Progenitor cell of endocrine pancreas (in vitro differentiated cells): ENCODE results near the gene PPP2R2B. TPM values are rescaled to one million over a fixed set of nuclear protein-coding genes. Genes with fewer than 3 reads are reported as not detected.

Experiments
- DNase-seq: peaks from one replicate; pipeline ENCODE4 v3.0.0; 2021; ENCODE audit warnings: low spot score; ENCODE audit not compliant: unreplicated experiment
- H3K27ac Mint-ChIP-seq: 2 replicates; pipeline ENCODE4 v1.8.0; 2021; ENCODE audit warnings: mild to moderate bottlenecking, moderate library complexity, mixed read lengths
- H3K27me3 Mint-ChIP-seq: 2 replicates; pipeline ENCODE4 v1.8.0; 2021; ENCODE audit warnings: mixed read lengths
- H3K36me3 Mint-ChIP-seq: 2 replicates; pipeline ENCODE4 v1.8.0; 2022; ENCODE audit warnings: mixed read lengths; ENCODE audit not compliant: insufficient read depth
- H3K4me1 Mint-ChIP-seq: 2 replicates; pipeline ENCODE4 v1.8.0; 2021; ENCODE audit warnings: low read depth, mixed read lengths
- H3K4me3 Mint-ChIP-seq: 2 replicates; pipeline ENCODE4 v1.8.0; 2021; ENCODE audit warnings: low read depth, mild to moderate bottlenecking, moderate library complexity, mixed read lengths
- H3K9me3 Mint-ChIP-seq: 2 replicates; pipeline ENCODE4 v1.8.0; 2021; ENCODE audit warnings: low read depth, mixed read lengths
- CTCF ChIP-seq: fragments of 200-600 bp; sonication (generic); IDR thresholded peaks from one replicate; pipeline ENCODE4 v1.5.0; 2021; ENCODE audit warnings: antibody characterized with exemption, mild to moderate bottlenecking; ENCODE audit not compliant: unreplicated experiment
- total RNA-seq: library from RNA; stranded (reverse); gene quantifications from 2 replicates; pipeline ENCODE4 v1.2.1, GENCODE V29; 2021

The PPP2R2B gene
- total RNA-seq, 1 donor from 2014 or later, result 1.8 TPM

- H3K27ac Mint-ChIP-seq, result no peak overlapping the region
- no peaks in the 10 kb centered on the region for H3K9me3 Mint-ChIP-seq
- no peaks in the 10 kb centered on the region for H3K27me3 Mint-ChIP-seq
- H3K4me1 Mint-ChIP-seq, result no peaks in the 10 kb centered on the region
- no peaks in the 10 kb centered on the region for H3K36me3 Mint-ChIP-seq
- DNase-seq, result no peak
- no peak overlapping the region for H3K4me3 Mint-ChIP-seq
- TF ChIP-seq CTCF, result no peak
These were observed 278.2 kb downstream of the PPP2R2B start for GRCh38 chr5:146600376-146600775.

DNA sequence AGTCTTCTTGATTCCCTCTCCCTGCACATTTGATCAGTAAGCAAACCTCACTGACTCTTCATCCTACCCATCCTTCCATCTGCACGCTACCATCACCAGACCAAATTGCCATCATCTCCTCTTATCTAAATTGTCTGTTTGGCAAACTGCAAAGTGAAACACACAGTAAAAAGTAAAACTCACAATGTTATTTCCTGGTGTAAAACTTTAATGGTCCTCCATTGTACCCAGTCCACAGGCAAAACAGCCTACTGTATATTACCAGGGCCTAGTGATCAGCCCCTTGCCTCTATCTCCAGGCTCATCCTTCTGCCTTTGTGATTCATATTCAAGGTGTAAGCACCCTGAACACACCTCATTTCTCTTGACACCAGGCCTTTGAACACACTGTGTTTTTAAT lies 279.3 kb downstream of the PPP2R2B start:
- Mint-ChIP-seq H3K9me3 (no peaks in the 10 kb centered on the region), H3K4me3 (no peak overlapping the region), H3K27ac (no peak overlapping the region), H3K4me1 (peaks cover 2% of the 10 kb centered on the region), H3K36me3 (no peaks in the 10 kb centered on the region), H3K27me3 (no peaks in the 10 kb centered on the region)
- no peak for DNase-seq
- no peak for TF ChIP-seq CTCF

GRCh38 chr5:146595088-146595487 lies 283.5 kb downstream of the PPP2R2B start:
- Mint-ChIP-seq H3K4me3 (no peak overlapping the region), H3K27me3 (peaks cover 7% of the 10 kb centered on the region), H3K9me3 (no peaks in the 10 kb centered on the region), H3K4me1 (peaks cover 30% of the 10 kb centered on the region), H3K27ac (no peak overlapping the region), H3K36me3 (no peaks in the 10 kb centered on the region)
- no peak for TF ChIP-seq CTCF
- DNase-seq, result no peak

DNA sequence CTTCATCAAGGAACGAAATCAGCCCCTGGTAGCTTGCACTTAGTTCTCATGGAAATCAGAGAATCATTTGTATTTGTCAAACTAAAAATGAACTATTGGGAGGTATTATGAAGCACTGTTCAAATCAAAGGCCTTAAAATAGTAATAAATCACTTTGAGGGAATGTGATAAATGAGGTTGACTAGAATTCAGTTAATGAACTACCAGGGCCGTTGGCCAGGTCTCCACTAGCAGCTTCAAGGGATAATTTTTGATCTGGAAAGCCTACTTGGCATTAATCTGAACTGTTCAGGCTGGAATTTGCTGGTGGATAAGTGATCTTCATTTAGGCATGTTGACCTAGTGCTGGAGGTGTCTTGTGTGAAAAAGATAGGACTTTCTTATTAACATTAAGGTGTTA lies 286.2 kb downstream of the PPP2R2B start:
- Mint-ChIP-seq H3K9me3 (no peaks in the 10 kb centered on the region), H3K27ac (no peak overlapping the region), H3K27me3 (peaks cover 14% of the 10 kb centered on the region), H3K4me1 (peaks cover 30% of the 10 kb centered on the region), H3K36me3 (no peaks in the 10 kb centered on the region), H3K4me3 (no peak overlapping the region)
- no peak for TF ChIP-seq CTCF
- no peak for DNase-seq

DNA sequence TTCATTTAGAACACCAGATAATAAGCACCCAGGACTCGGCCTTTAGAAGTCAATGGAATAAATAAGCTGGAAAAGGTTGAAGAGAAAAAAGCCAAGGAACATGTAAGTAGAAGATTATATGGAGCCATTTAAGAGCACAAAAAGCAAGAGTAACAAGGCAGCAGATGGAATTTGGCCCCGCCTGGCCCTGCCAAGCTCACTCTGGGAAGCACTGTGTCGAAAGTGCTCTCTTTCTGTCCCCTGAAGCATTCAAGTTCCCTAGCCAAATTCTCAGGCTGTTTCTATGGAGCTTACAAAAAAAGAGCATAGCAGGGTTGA lies 289.6 kb downstream of the PPP2R2B start:
- Mint-ChIP-seq H3K27ac (no peak overlapping the region), H3K4me1 (peaks cover 28% of the 10 kb centered on the region), H3K4me3 (no peak overlapping the region), H3K27me3 (peaks cover 15% of the 10 kb centered on the region), H3K36me3 (no peaks in the 10 kb centered on the region), H3K9me3 (no peaks in the 10 kb centered on the region)
- no peak for DNase-seq
- TF ChIP-seq CTCF, result no peak
